K562 treated with DMSO at 1 percent for 12 hours (cell line): ENCODE measurements around the gene EDDM3A. TPM values are rescaled to one million over a fixed set of nuclear protein-coding genes. Genes with fewer than 3 reads are reported as not detected.

Experiments used
- total RNA-seq: library from RNA; unstranded; fragments of 300-600 nt; gene quantifications from 2 replicates; pipeline ENCODE4 v1.2.3, GENCODE V29; 2022; ENCODE audit not compliant: insufficient read depth

Gene EDDM3A
- not detected in 2 replicates for total RNA-seq

GRCh38 chr14:20745571-20746358 lies at the start of gene EDDM3A:
Gene EDDM3A (plus strand): TSS chr14:20745887. CDS start chr14:20747581, 1,694 bp downstream.

Other genes with a start within 250 kb of the EDDM3A start
- gene RNASE10, start 240.3 kb upstream of the EDDM3A start, total RNA-seq = not detected in 2 replicates
- gene RNASE9, start 184.8 kb upstream of the EDDM3A start, total RNA-seq = not detected in 2 replicates
- not detected in 2 replicates for gene RNASE11, start 157.9 kb upstream of the EDDM3A start, total RNA-seq
- gene RNASE12, start 154.5 kb upstream of the EDDM3A start, total RNA-seq = not detected in 2 replicates
- gene OR6S1, start 104.2 kb upstream of the EDDM3A start, total RNA-seq = not detected in 2 replicates
- 1.2 and 1.3 TPM in 2 replicates for gene RNASE4, start 61.3 kb upstream of the EDDM3A start, total RNA-seq
- 4.3 TPM in 1 of 2 replicates, not detected in the other for gene ANG, start 57.1 kb upstream of the EDDM3A start, total RNA-seq
- not detected in 2 replicates for gene EDDM3B, start 22.5 kb downstream of the EDDM3A start, total RNA-seq
- 0.78 TPM in 1 of 2 replicates, not detected in the other for gene RNASE6, start 35.4 kb downstream of the EDDM3A start, total RNA-seq
- gene RNASE1, start 57.0 kb downstream of the EDDM3A start, total RNA-seq = 23.3 and 24.0 TPM in 2 replicates
- not detected in 2 replicates for gene RNASE3, start 145.5 kb downstream of the EDDM3A start, total RNA-seq
- not detected in 2 replicates for gene RNASE2, start 209.6 kb downstream of the EDDM3A start, total RNA-seq
- gene METTL17, start 244.1 kb downstream of the EDDM3A start, total RNA-seq = 48.4 and 84.8 TPM in 2 replicates